VCaP (cell line): ENCODE measurements around the gene RCE1.

Source experiments
- H3K27ac ChIP-seq: fragments of 450-650 bp; 2 replicates; pipeline ENCODE4 v1.5.1; 2017
- CTCF ChIP-seq: fragments of 450-650 bp; conservative IDR thresholded peaks from 2 replicates; pipeline ENCODE4 v1.5.1; 2017; ENCODE audit warnings: mild to moderate bottlenecking, moderate library complexity

The RCE1 gene

GRCh38 chr11:66846671-66847091 is 3.4 kb downstream of the RCE1 start:
- H3K27ac ChIP-seq: no peak overlapping the region
- no peak for TF ChIP-seq CTCF

- H3K27ac ChIP-seq: no peak overlapping the region
These were observed 4.4 kb downstream of the RCE1 start for GRCh38 chr11:66847461-66848232.

GRCh38 chr11:66848671-66849500 is 5.6 kb downstream of the RCE1 start:
- TF ChIP-seq CTCF: no peak
- H3K27ac ChIP-seq: no peak overlapping the region

More at GRCh38 chr11:66847461-66848232, 4.4 kb downstream of the RCE1 start:
- TF ChIP-seq CTCF: no peak

GRCh38 chr11:66849501-66850234 is 6.4 kb downstream of the RCE1 start:
- H3K27ac ChIP-seq: no peak overlapping the region
- TF ChIP-seq CTCF: no peak

GRCh38 chr11:66850235-66850587 is 7.0 kb downstream of the RCE1 start:
- H3K27ac ChIP-seq: no peak overlapping the region
- TF ChIP-seq CTCF: no peak

GRCh38 chr11:66850588-66851238 is 7.5 kb downstream of the RCE1 start:
- H3K27ac ChIP-seq: no peak overlapping the region
- no peak for TF ChIP-seq CTCF
